Measurements from ENCODE around the gene GATA2.

Gene GATA2

DNA sequence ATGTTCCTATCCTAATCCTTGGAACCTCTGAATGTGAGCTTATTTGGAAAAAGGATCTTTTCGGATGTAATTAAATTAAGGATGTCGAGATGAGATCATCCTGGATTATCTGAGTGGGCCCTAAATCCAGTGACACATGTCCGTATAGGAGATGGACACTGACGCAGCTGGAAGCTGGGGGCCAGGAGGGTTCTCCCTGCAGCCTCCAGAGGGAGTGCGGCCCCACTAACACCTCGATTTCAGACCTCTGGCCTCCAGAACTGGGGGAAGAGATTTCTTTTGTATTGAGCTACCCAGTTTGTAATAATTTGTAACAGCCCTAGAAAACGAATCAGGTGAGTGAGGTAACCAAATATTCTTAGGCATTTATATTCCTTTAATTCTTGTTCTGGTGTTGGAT, 28.8 kb downstream of the GATA2 start:
- Histone ChIP-seq H3K36me3 (ENCODE audit: low read depth) (no peaks in the 10 kb centered on the region), H3K4me3 (ENCODE audit: severe bottlenecking) (no peak overlapping the region), H3K27ac (ENCODE audit: poor library complexity, severe bottlenecking) (no peak overlapping the region), H3K27me3 (ENCODE audit: insufficient read depth, poor library complexity, severe bottlenecking) (no peaks in the 10 kb centered on the region), H3K4me1 (ENCODE audit: insufficient read depth, poor library complexity, severe bottlenecking) (no peaks in the 10 kb centered on the region), H3K9me3 (ENCODE audit: severe bottlenecking) (no peaks in the 10 kb centered on the region)
- TF ChIP-seq, protein P1, sequence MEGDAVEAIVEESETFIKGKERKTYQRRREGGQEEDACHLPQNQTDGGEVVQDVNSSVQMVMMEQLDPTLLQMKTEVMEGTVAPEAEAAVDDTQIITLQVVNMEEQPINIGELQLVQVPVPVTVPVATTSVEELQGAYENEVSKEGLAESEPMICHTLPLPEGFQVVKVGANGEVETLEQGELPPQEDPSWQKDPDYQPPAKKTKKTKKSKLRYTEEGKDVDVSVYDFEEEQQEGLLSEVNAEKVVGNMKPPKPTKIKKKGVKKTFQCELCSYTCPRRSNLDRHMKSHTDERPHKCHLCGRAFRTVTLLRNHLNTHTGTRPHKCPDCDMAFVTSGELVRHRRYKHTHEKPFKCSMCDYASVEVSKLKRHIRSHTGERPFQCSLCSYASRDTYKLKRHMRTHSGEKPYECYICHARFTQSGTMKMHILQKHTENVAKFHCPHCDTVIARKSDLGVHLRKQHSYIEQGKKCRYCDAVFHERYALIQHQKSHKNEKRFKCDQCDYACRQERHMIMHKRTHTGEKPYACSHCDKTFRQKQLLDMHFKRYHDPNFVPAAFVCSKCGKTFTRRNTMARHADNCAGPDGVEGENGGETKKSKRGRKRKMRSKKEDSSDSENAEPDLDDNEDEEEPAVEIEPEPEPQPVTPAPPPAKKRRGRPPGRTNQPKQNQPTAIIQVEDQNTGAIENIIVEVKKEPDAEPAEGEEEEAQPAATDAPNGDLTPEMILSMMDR (IDR thresholded peaks at IDR 0.05; ENCODE audit: poor library complexity, severe bottlenecking) = no peak
- no peak for DNase-seq (ENCODE audit: low spot score)
- no peak for ATAC-seq (ENCODE audit: low read depth)

DNA sequence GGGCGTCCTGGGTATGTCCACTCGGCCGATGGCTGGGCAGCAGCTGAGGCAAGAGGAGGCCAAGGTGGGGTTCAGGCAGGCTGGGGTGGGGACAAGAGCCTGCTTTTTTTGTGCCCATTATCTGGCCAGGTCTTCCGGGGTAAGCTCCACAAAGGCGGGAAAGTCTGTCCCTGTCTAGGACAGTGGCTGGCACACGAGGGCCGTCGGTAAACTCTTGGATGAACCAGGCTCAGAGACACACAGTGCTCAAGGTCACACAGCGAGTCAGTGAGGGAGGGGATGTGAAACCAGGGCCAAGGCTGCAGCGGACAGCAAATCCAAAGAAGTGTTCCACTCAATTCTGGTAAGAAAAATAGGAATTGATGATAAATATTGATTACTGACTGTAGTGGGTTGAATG, 29.2 kb downstream of the GATA2 start:
- TF ChIP-seq, protein P1 (IDR thresholded peaks at IDR 0.05; ENCODE audit: poor library complexity, severe bottlenecking) = no peak
- no peaks in the 10 kb centered on the region for H3K36me3 ChIP-seq (ENCODE audit: low read depth)
- ATAC-seq (ENCODE audit: low read depth) = no peak
- H3K4me1 ChIP-seq (ENCODE audit: insufficient read depth, poor library complexity, severe bottlenecking) = no peaks in the 10 kb centered on the region
- H3K4me3 ChIP-seq (ENCODE audit: severe bottlenecking) = no peak overlapping the region
- H3K9me3 ChIP-seq (ENCODE audit: severe bottlenecking) = no peaks in the 10 kb centered on the region
- no peak for DNase-seq (ENCODE audit: low spot score)
- no peaks in the 10 kb centered on the region for H3K27me3 ChIP-seq (ENCODE audit: insufficient read depth, poor library complexity, severe bottlenecking)
- H3K27ac ChIP-seq (ENCODE audit: poor library complexity, severe bottlenecking) = no peak overlapping the region

DNA sequence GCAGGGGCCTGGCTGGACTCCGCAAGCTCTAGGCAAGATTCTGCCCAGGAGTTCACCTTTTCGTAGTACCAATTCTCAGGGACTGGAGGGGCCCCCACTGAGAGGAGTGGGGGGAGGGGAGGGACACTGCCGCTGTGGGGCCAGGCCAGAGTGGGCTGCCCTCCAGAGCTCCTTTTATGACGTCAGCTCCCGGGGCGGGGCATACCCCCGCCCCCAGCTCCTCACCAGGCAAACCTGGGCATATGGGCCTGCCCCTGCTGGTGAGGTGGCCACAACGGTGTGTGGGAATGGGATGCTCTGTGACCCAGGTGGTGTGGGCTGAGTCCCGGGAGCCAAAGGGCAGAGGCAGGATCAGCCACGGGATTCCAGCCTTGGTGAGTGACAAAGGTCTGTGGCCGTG, 29.6 kb downstream of the GATA2 start:
- H3K4me3 ChIP-seq (ENCODE audit: severe bottlenecking) = no peak overlapping the region

DNA sequence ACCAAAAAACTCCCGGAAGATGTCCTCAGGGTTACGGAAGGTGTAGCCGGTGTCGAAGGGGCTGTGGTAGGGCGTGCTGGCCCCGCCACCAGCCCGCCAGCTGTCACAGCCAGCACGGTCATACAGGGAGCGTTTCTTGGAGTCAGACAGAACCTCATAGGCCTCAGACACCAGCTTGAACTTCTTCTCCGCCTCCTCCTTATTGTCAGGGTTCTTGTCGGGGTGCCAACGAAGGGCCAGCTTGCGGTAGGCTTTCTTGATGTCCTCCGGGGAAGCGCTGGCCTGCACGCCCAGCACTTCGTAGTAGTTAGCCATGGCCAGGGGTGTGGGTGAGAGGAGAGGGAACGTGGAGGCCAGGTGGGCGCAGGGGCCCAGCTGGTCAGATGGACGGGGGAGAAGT, 30.1 kb downstream of the GATA2 start:
- Histone ChIP-seq H3K27ac (ENCODE audit: poor library complexity, severe bottlenecking) (no peak overlapping the region), H3K36me3 (ENCODE audit: low read depth) (no peaks in the 10 kb centered on the region), H3K4me1 (ENCODE audit: insufficient read depth, poor library complexity, severe bottlenecking) (no peaks in the 10 kb centered on the region), H3K9me3 (ENCODE audit: severe bottlenecking) (no peaks in the 10 kb centered on the region), H3K27me3 (ENCODE audit: insufficient read depth, poor library complexity, severe bottlenecking) (no peaks in the 10 kb centered on the region), H3K4me3 (ENCODE audit: severe bottlenecking) (no peak overlapping the region)
- TF ChIP-seq, protein P1 (IDR thresholded peaks at IDR 0.05; ENCODE audit: poor library complexity, severe bottlenecking) = no peak
- no peak for ATAC-seq (ENCODE audit: low read depth)
- DNase-seq (ENCODE audit: low spot score) = no peak

More for the DNA sequence above, 29.6 kb downstream of the GATA2 start:
- H3K4me1 ChIP-seq (ENCODE audit: insufficient read depth, poor library complexity, severe bottlenecking) = no peaks in the 10 kb centered on the region
- no peak for ATAC-seq (ENCODE audit: low read depth)
- TF ChIP-seq, protein P1 (IDR thresholded peaks at IDR 0.05; ENCODE audit: poor library complexity, severe bottlenecking) = no peak
- H3K9me3 ChIP-seq (ENCODE audit: severe bottlenecking) = no peaks in the 10 kb centered on the region
- no peaks in the 10 kb centered on the region for H3K36me3 ChIP-seq (ENCODE audit: low read depth)
- no peak for DNase-seq (ENCODE audit: low spot score)
- no peaks in the 10 kb centered on the region for H3K27me3 ChIP-seq (ENCODE audit: insufficient read depth, poor library complexity, severe bottlenecking)
- no peak overlapping the region for H3K27ac ChIP-seq (ENCODE audit: poor library complexity, severe bottlenecking)

DNA sequence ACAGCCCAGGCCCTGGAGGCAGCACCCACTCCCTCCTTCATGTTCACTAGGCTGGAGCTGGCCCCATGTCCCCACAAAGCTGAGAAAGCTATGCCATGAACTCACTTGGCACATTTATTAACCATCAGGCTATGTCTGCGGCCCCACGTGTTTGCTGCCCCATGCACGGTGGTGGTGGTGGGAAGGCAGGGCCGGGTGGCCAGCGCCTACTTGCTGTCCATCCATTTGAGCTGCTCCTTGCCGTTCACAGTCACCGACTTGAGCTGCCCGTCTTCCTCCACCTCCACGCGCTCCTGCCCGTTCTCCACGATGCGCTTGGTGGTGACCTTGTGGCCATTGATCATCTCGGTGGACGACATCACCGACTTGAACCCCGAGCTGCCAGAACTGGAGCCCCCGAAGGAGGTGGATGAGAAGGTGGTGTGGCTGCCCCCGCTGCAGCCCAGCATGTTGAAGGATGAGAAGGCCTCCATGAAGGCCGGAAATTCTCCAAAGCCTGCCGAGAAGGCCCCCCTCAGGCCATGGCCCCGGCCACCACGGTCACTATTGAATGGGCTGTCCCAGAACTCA, 30.6 kb downstream of the GATA2 start:
- DNase-seq (ENCODE audit: low spot score) (no peak), ATAC-seq (ENCODE audit: low read depth) (no peak)
- H3K9me3 ChIP-seq (ENCODE audit: severe bottlenecking) = no peaks in the 10 kb centered on the region
- no peaks in the 10 kb centered on the region for H3K4me1 ChIP-seq (ENCODE audit: insufficient read depth, poor library complexity, severe bottlenecking)
- no peak overlapping the region for H3K27ac ChIP-seq (ENCODE audit: poor library complexity, severe bottlenecking)
- no peaks in the 10 kb centered on the region for H3K27me3 ChIP-seq (ENCODE audit: insufficient read depth, poor library complexity, severe bottlenecking)
- H3K4me3 ChIP-seq (ENCODE audit: severe bottlenecking) = no peak overlapping the region
- H3K36me3 ChIP-seq (ENCODE audit: low read depth) = no peaks in the 10 kb centered on the region
- TF ChIP-seq, protein P1 (IDR thresholded peaks at IDR 0.05; ENCODE audit: poor library complexity, severe bottlenecking) = no peak

Data from RWPE2 (cell line).